Nephron progenitor cell (in vitro differentiated cells): ENCODE measurements around the gene EXT2.

ENCODE experiments used
- DNase-seq: peaks from one replicate; pipeline ENCODE4 v3.0.0; 2021
- H3K27ac Mint-ChIP-seq: 2 replicates; pipeline ENCODE4 v1.8.0; 2021; ENCODE audit warnings: mild to moderate bottlenecking, moderate library complexity, mixed read lengths
- H3K27me3 Mint-ChIP-seq: 2 replicates; pipeline ENCODE4 v1.8.0; 2021; ENCODE audit warnings: mild to moderate bottlenecking, low read depth, mixed read lengths; ENCODE audit not compliant: poor library complexity
- H3K36me3 Mint-ChIP-seq: 2 replicates; pipeline ENCODE4 v1.8.0; 2021; ENCODE audit warnings: low read depth, mixed read lengths
- H3K4me1 Mint-ChIP-seq: 2 replicates; pipeline ENCODE4 v1.8.0; 2021; ENCODE audit warnings: mixed read lengths
- H3K4me3 Mint-ChIP-seq: 2 replicates; pipeline ENCODE4 v1.8.0; 2021; ENCODE audit warnings: mild to moderate bottlenecking, moderate library complexity, mixed read lengths
- H3K9me3 Mint-ChIP-seq: 2 replicates; pipeline ENCODE4 v1.8.0; 2021; ENCODE audit warnings: mild to moderate bottlenecking, moderate library complexity, mixed read lengths
- TF ChIP-seq, protein P1 (sequence below): fragments of 200-600 bp; sonication (generic); IDR thresholded peaks from 2 replicates; pipeline ENCODE4 v1.5.0; 2021; ENCODE audit warnings: antibody characterized with exemption

The EXT2 gene

GRCh38 chr11:44162004-44162403, 66.5 kb downstream of the EXT2 start:
- DNase-seq: no peak
- Mint-ChIP-seq H3K9me3 (peaks cover 32% of the 10 kb centered on the region), H3K27ac (no peak overlapping the region), H3K27me3 (peaks cover 15% of the 10 kb centered on the region), H3K36me3 (peaks cover 42% of the 10 kb centered on the region), H3K4me3 (no peak overlapping the region), H3K4me1 (no peaks in the 10 kb centered on the region)
- TF ChIP-seq, protein P1, sequence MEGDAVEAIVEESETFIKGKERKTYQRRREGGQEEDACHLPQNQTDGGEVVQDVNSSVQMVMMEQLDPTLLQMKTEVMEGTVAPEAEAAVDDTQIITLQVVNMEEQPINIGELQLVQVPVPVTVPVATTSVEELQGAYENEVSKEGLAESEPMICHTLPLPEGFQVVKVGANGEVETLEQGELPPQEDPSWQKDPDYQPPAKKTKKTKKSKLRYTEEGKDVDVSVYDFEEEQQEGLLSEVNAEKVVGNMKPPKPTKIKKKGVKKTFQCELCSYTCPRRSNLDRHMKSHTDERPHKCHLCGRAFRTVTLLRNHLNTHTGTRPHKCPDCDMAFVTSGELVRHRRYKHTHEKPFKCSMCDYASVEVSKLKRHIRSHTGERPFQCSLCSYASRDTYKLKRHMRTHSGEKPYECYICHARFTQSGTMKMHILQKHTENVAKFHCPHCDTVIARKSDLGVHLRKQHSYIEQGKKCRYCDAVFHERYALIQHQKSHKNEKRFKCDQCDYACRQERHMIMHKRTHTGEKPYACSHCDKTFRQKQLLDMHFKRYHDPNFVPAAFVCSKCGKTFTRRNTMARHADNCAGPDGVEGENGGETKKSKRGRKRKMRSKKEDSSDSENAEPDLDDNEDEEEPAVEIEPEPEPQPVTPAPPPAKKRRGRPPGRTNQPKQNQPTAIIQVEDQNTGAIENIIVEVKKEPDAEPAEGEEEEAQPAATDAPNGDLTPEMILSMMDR: no peak

GRCh38 chr11:44162662-44163061, 67.2 kb downstream of the EXT2 start:
- Mint-ChIP-seq H3K27me3 (peaks cover 17% of the 10 kb centered on the region), H3K4me3 (no peak overlapping the region), H3K4me1 (no peaks in the 10 kb centered on the region), H3K9me3 (peaks cover 27% of the 10 kb centered on the region), H3K27ac (no peak overlapping the region), H3K36me3 (peaks cover 35% of the 10 kb centered on the region)
- no peak for DNase-seq
- TF ChIP-seq, protein P1: no peak

DNA sequence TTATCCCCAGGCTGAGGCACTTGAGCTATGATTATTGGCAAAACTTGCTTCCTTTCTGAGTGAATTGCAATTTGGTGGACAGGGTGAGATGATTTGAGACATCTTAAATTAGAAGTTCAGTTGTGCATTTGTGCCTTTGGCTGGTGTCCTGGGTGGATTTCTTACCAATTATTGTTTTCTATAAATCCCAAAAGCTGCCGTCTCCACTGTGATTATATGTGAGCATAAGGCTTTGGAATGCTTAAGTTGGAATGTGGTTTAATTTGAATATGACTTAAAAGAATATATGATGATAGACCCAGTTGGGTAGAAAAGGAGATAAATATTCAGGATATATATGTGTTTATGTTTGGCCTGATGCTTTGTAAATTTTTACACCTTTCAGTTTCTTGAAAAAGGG, 70.0 kb downstream of the EXT2 start:
- TF ChIP-seq, protein P1: no peak
- Mint-ChIP-seq H3K4me1 (no peaks in the 10 kb centered on the region), H3K27ac (no peak overlapping the region), H3K27me3 (peaks cover 14% of the 10 kb centered on the region), H3K4me3 (no peak overlapping the region), H3K9me3 (peaks cover 10% of the 10 kb centered on the region), H3K36me3 (peaks cover 14% of the 10 kb centered on the region)
- DNase-seq: no peak

- Mint-ChIP-seq H3K4me3 (no peak overlapping the region), H3K27ac (no peak overlapping the region), H3K4me1 (no peaks in the 10 kb centered on the region), H3K9me3 (peaks cover 7% of the 10 kb centered on the region), H3K27me3 (peaks cover 20% of the 10 kb centered on the region), H3K36me3 (peaks cover 8% of the 10 kb centered on the region)
- TF ChIP-seq, protein P1: no peak
- no peak for DNase-seq
These were observed 71.6 kb downstream of the EXT2 start for GRCh38 chr11:44167046-44167445.

- H3K4me1 Mint-ChIP-seq: peaks cover 10% of the 10 kb centered on the region
- peaks cover 13% of the 10 kb centered on the region for H3K36me3 Mint-ChIP-seq
- no peak overlapping the region for H3K27ac Mint-ChIP-seq
- no peaks in the 10 kb centered on the region for H3K9me3 Mint-ChIP-seq
- DNase-seq: no peak
- TF ChIP-seq, protein P1: no peak
- no peak overlapping the region for H3K4me3 Mint-ChIP-seq
- H3K27me3 Mint-ChIP-seq: peaks cover 18% of the 10 kb centered on the region
These were observed 76.0 kb downstream of the EXT2 start for GRCh38 chr11:44171518-44171917.

GRCh38 chr11:44172966-44173365, 77.5 kb downstream of the EXT2 start:
- no peak for DNase-seq
- H3K4me3 Mint-ChIP-seq: no peak overlapping the region

More at GRCh38 chr11:44172966-44173365, 77.5 kb downstream of the EXT2 start:
- TF ChIP-seq, protein P1: no peak
- Mint-ChIP-seq H3K36me3 (peaks cover 13% of the 10 kb centered on the region), H3K4me1 (peaks cover 24% of the 10 kb centered on the region), H3K27ac (no peak overlapping the region), H3K27me3 (peaks cover 14% of the 10 kb centered on the region), H3K9me3 (no peaks in the 10 kb centered on the region)
